Urinary bladder (tissue), 2 donors: ENCODE measurements around the gene NXNL2. TPM values are rescaled to one million over a fixed set of nuclear protein-coding genes. Genes with fewer than 3 reads are reported as not detected.

Source experiments
- polyA plus RNA-seq: library from polyadenylated mRNA; stranded (reverse); fragments of 200-250 nt; gene quantifications from one replicate; pipeline ENCODE4 v1.2.3, GENCODE V29; 2013
- total RNA-seq: library from RNA; depleted of rRNA; stranded (reverse); fragments of >200 nt; gene quantifications from one replicate; pipeline ENCODE4 v1.2.3, GENCODE V29; 2014
- donor health status: healthy.

Gene NXNL2
- total and polyA plus RNA-seq, 2 donors, result 0.85 to 1.9 TPM

Other genes with a start within 250 kb of the NXNL2 start
- gene SPIN1, start 146.7 kb upstream of the NXNL2 start, total RNA-seq, result 167 TPM
- gene SPIN1, start 146.7 kb upstream of the NXNL2 start, polyA plus RNA-seq, result 55.5 TPM